BLaER1 treated with 17β-estradiol and CSF1 and Interleukin-3, amounts not matched to agents 10 nM and 100 nM (cell line): ENCODE data around the gene ARHGAP15.

Source experiments
- H3K27ac ChIP-seq, 11 experiments: shearing (Covaris generic); formaldehyde crosslinking; 2 replicates each; pipeline ENCODE4 v1.8.1; 2022
- H3K27me3 ChIP-seq, 11 experiments: shearing (Covaris generic); formaldehyde crosslinking; 2 replicates each; pipeline ENCODE4 v1.8.1; 2022
- H3K36me3 ChIP-seq, 11 experiments: shearing (Covaris generic); formaldehyde crosslinking; 2 replicates each; pipeline ENCODE4 v1.8.1; 2022
- H3K4me1 ChIP-seq, 10 experiments: shearing (Covaris generic); formaldehyde crosslinking; 2 replicates each; pipeline ENCODE4 v1.8.1; 2022
- H3K4me2 ChIP-seq, 11 experiments: shearing (Covaris generic); formaldehyde crosslinking; 2 replicates each; pipeline ENCODE4 v1.8.1; 2022
- H3K4me3 ChIP-seq, 10 experiments: shearing (Covaris generic); formaldehyde crosslinking; 2 replicates each; pipeline ENCODE4 v1.8.1; 2022
- H3K9ac ChIP-seq, 11 experiments: shearing (Covaris generic); formaldehyde crosslinking; 2 replicates each; pipeline ENCODE4 v1.8.1; 2022
- H3K9me3 ChIP-seq, 11 experiments: shearing (Covaris generic); formaldehyde crosslinking; replicated peaks in 1 of 11; 2 replicates each; pipeline ENCODE4 v1.8.1; 2022
- H4K20me1 ChIP-seq, 11 experiments: shearing (Covaris generic); formaldehyde crosslinking; 2 replicates each; pipeline ENCODE4 v1.8.1; 2022
- Cebpa-rat ChIP-seq, 11 experiments: shearing (Covaris generic); IDR thresholded peaks; 2 replicates each; pipeline ENCODE4 v1.8.1; 2022

Gene ARHGAP15

GRCh38 chr2:143594161-143594560 lies 464.9 kb downstream of the ARHGAP15 start:
- no peak overlapping the region for H3K4me3 ChIP-seq
- TF ChIP-seq Cebpa-rat (IDR thresholded peaks at IDR 0.05) = no peak
- H3K36me3 ChIP-seq = peaks cover 0 to 21% (median 0%) of the 10 kb centered on the region in 11 experiments; a peak in 2 of 22 replicates
- no peaks in the 10 kb centered on the region for H3K9me3 ChIP-seq
- H3K9ac ChIP-seq = no peak overlapping the region
- H3K4me2 ChIP-seq = no peak overlapping the region
- no peaks in the 10 kb centered on the region for H3K27me3 ChIP-seq
- H3K4me1 ChIP-seq = peaks cover 0 to 1% (median 0%) of the 10 kb centered on the region in 10 experiments; a peak in 3 of 20 replicates
- H4K20me1 ChIP-seq = no peaks in the 10 kb centered on the region
- H3K27ac ChIP-seq = no peak overlapping the region

GRCh38 chr2:143594745-143595144 lies 465.5 kb downstream of the ARHGAP15 start:
- TF ChIP-seq Cebpa-rat (IDR thresholded peaks at IDR 0.05) = no peak
- no peak overlapping the region for H3K4me2 ChIP-seq
- H3K4me1 ChIP-seq = no peaks in the 10 kb centered on the region
- H3K27ac ChIP-seq = no peak overlapping the region
- no peak overlapping the region for H3K9ac ChIP-seq
- no peak overlapping the region for H3K4me3 ChIP-seq
- H3K36me3 ChIP-seq = peaks cover 0 to 21% (median 0%) of the 10 kb centered on the region in 11 experiments; a peak in 2 of 22 replicates
- H3K27me3 ChIP-seq = no peaks in the 10 kb centered on the region
- no peaks in the 10 kb centered on the region for H3K9me3 ChIP-seq
- H4K20me1 ChIP-seq = no peaks in the 10 kb centered on the region

GRCh38 chr2:143600116-143600515 lies 470.9 kb downstream of the ARHGAP15 start:
- no peaks in the 10 kb centered on the region for H3K9me3 ChIP-seq
- no peak for TF ChIP-seq Cebpa-rat (IDR thresholded peaks at IDR 0.05)
- no peak overlapping the region for H3K4me2 ChIP-seq
- no peaks in the 10 kb centered on the region for H4K20me1 ChIP-seq
- no peak overlapping the region for H3K4me3 ChIP-seq
- H3K36me3 ChIP-seq = peaks cover 0 to 27% (median 0%) of the 10 kb centered on the region in 11 experiments; a peak in 2 of 22 replicates
- H3K27me3 ChIP-seq = no peaks in the 10 kb centered on the region
- no peak overlapping the region for H3K27ac ChIP-seq
- H3K4me1 ChIP-seq = no peaks in the 10 kb centered on the region
- H3K9ac ChIP-seq = no peak overlapping the region

GRCh38 chr2:143601828-143602227 lies 472.6 kb downstream of the ARHGAP15 start:
- no peak overlapping the region for H3K4me3 ChIP-seq
- no peak overlapping the region for H3K27ac ChIP-seq
- H3K36me3 ChIP-seq = peaks cover 0 to 34% (median 0%) of the 10 kb centered on the region in 11 experiments; a peak in 1 of 22 replicates
- H4K20me1 ChIP-seq = no peaks in the 10 kb centered on the region
- H3K9me3 ChIP-seq = no peaks in the 10 kb centered on the region
- H3K27me3 ChIP-seq = no peaks in the 10 kb centered on the region
- H3K4me1 ChIP-seq = no peaks in the 10 kb centered on the region
- H3K9ac ChIP-seq = no peak overlapping the region
- no peak overlapping the region for H3K4me2 ChIP-seq
- TF ChIP-seq Cebpa-rat (IDR thresholded peaks at IDR 0.05) = no peak

- Histone ChIP-seq H3K9me3 (no peaks in the 10 kb centered on the region), H3K9ac (no peak overlapping the region), H3K4me1 (no peaks in the 10 kb centered on the region), H3K27ac (no peak overlapping the region), H4K20me1 (no peaks in the 10 kb centered on the region), H3K27me3 (no peaks in the 10 kb centered on the region), H3K4me3 (no peak overlapping the region), H3K36me3 (peaks cover 0 to 43% (median 0%) of the 10 kb centered on the region in 11 experiments; a peak in 2 of 22 replicates), H3K4me2 (no peak overlapping the region)
- no peak for TF ChIP-seq Cebpa-rat (IDR thresholded peaks at IDR 0.05)
Measured at GRCh38 chr2:143603035-143603655, 473.9 kb downstream of the ARHGAP15 start.

- Histone ChIP-seq H3K27ac (no peak overlapping the region), H3K4me3 (no peak overlapping the region)
Measured at GRCh38 chr2:143603846-143604565, 474.8 kb downstream of the ARHGAP15 start.

GRCh38 chr2:143604566-143604959 lies 475.3 kb downstream of the ARHGAP15 start:
- no peak overlapping the region for H3K27ac ChIP-seq
- H3K9me3 ChIP-seq = no peaks in the 10 kb centered on the region

More at GRCh38 chr2:143603846-143604565, 474.8 kb downstream of the ARHGAP15 start:
- TF ChIP-seq Cebpa-rat (IDR thresholded peaks at IDR 0.05) = no peak
- Histone ChIP-seq H3K9ac (no peak overlapping the region), H3K36me3 (peaks cover 0 to 41% (median 0%) of the 10 kb centered on the region in 11 experiments; a peak in 2 of 22 replicates), H3K9me3 (no peaks in the 10 kb centered on the region), H3K4me2 (no peak overlapping the region), H3K4me1 (no peaks in the 10 kb centered on the region), H3K27me3 (no peaks in the 10 kb centered on the region), H4K20me1 (no peaks in the 10 kb centered on the region)

GRCh38 chr2:143607231-143608062 lies 478.2 kb downstream of the ARHGAP15 start:
- Histone ChIP-seq H3K27me3 (no peaks in the 10 kb centered on the region), H3K36me3 (peaks cover 0 to 41% (median 0%) of the 10 kb centered on the region in 11 experiments; a peak in 4 of 22 replicates), H3K4me3 (no peak overlapping the region), H3K9ac (no peak overlapping the region), H3K9me3 (no peaks in the 10 kb centered on the region), H3K27ac (no peak overlapping the region), H3K4me2 (no peak overlapping the region), H4K20me1 (0 out of 22 replicates have a peak, but pooled peaks cover 0 to 3% (median 0%) of the 10 kb centered on the region in 11 experiments), H3K4me1 (no peaks in the 10 kb centered on the region)
- TF ChIP-seq Cebpa-rat (IDR thresholded peaks at IDR 0.05) = no peak

More at GRCh38 chr2:143604566-143604959, 475.3 kb downstream of the ARHGAP15 start:
- Histone ChIP-seq H3K27me3 (no peaks in the 10 kb centered on the region), H3K4me2 (no peak overlapping the region), H3K9ac (no peak overlapping the region), H3K4me1 (no peaks in the 10 kb centered on the region), H4K20me1 (no peaks in the 10 kb centered on the region), H3K36me3 (peaks cover 0 to 41% (median 0%) of the 10 kb centered on the region in 11 experiments; a peak in 2 of 22 replicates), H3K4me3 (no peak overlapping the region)
- TF ChIP-seq Cebpa-rat (IDR thresholded peaks at IDR 0.05) = no peak

- no peak overlapping the region for H3K4me2 ChIP-seq
- no peaks in the 10 kb centered on the region for H3K4me1 ChIP-seq
- H3K27ac ChIP-seq = no peak overlapping the region
- H3K27me3 ChIP-seq = no peaks in the 10 kb centered on the region
- no peaks in the 10 kb centered on the region for H3K9me3 ChIP-seq
- 0 out of 22 replicates have a peak, but pooled peaks cover 0 to 5% (median 0%) of the 10 kb centered on the region in 11 experiments for H4K20me1 ChIP-seq
- TF ChIP-seq Cebpa-rat (IDR thresholded peaks at IDR 0.05) = no peak
- no peak overlapping the region for H3K4me3 ChIP-seq
- no peak overlapping the region for H3K9ac ChIP-seq
- H3K36me3 ChIP-seq = peaks cover 0 to 37% (median 0%) of the 10 kb centered on the region in 11 experiments; a peak in 4 of 22 replicates
Measured at GRCh38 chr2:143608063-143608423, 478.8 kb downstream of the ARHGAP15 start.
